ENCODE results near the gene BTBD18. TPM values are rescaled to one million over a fixed set of nuclear protein-coding genes. Genes with fewer than 3 reads are reported as not detected.

Gene BTBD18, protein sequence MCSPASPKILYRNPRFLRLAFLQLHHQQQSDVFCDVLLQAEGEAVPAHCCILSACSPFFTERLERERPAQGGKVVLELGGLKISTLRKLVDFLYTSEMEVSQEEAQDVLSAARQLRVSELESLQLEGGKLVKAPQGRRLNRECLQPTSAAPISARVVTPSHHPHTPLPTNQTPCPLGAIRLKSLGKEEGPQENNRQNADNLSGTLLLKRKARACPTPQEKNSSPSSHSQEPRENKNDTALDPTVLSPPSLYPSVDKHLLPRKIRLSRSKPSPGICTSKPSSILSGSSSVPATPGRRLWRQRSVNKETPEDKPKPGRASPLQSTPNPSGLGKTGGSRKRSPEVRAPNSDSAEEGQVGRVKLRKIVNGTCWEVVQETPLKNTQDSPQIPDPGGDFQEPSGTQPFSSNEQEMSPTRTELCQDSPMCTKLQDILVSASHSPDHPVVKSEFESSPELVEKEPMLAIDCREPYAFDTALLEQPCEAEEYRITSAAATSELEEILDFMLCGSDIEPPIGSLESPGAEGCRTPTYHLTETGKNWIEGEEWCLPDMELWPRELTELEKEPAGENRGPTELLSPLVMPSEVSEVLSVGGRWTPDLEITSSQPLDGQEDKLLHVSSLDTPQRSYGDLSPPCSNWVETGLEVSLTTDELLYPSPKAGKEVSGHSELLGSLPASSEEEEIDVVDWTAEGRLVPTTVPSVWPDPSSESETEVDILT
- not detected for total RNA-seq

DNA sequence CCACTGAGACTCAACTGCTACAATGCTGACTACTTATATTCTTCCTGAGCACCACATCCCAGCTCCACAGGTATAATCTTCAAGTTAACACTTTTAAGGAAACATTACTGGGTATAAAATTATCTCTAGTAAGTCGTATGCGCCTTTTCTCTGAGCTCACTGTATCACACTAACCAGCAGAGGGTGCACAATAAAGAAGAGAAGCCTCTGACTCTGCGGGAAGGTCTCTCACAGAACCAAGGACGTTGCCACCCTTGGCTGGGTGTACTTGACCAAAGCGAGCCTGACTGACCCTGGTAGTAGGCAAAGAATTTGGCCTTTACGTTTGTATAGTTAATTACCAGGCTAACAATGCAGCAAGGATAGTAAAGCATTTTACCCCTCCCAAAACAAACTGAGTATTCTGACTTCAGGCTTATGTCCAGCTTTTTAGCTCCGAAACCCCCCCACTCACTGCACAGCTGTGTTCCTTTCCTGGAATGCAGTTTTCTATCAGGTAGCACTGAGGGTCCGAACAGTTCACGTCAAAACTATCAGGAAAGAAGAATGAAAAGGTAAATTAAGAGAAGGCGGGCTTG is at the start of gene BTBD18:
BTBD18 (minus strand) TSS at position 144 of the 578 bp plus-strand sequence. CDS start 631 bp downstream, outside the sequence.
- DNase-seq (ENCODE audit: low spot score in 2 of 2): no peak
- no peaks in the 10 kb centered on the region for H3K4me1 ChIP-seq
- no peak within 1 kb of the TSS for H3K27ac ChIP-seq
- no peak within 1 kb of the TSS for H3K4me3 ChIP-seq
- no peaks in the 10 kb centered on the region for H3K9me3 ChIP-seq
- intact Hi-C loops (cut with DNase I): no loop called here
- TF ChIP-seq, protein P1, sequence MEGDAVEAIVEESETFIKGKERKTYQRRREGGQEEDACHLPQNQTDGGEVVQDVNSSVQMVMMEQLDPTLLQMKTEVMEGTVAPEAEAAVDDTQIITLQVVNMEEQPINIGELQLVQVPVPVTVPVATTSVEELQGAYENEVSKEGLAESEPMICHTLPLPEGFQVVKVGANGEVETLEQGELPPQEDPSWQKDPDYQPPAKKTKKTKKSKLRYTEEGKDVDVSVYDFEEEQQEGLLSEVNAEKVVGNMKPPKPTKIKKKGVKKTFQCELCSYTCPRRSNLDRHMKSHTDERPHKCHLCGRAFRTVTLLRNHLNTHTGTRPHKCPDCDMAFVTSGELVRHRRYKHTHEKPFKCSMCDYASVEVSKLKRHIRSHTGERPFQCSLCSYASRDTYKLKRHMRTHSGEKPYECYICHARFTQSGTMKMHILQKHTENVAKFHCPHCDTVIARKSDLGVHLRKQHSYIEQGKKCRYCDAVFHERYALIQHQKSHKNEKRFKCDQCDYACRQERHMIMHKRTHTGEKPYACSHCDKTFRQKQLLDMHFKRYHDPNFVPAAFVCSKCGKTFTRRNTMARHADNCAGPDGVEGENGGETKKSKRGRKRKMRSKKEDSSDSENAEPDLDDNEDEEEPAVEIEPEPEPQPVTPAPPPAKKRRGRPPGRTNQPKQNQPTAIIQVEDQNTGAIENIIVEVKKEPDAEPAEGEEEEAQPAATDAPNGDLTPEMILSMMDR (IDR thresholded peaks at IDR 0.05): peak in 1 of 3 experiments; percentile 30
- no peaks in the 10 kb centered on the region for H3K27me3 ChIP-seq
- no peaks in the 10 kb centered on the region for H3K36me3 ChIP-seq

GRCh38 chr11:57801183-57801485 is 49.5 kb upstream of the BTBD18 start:
- intact Hi-C loops (cut with DNase I): loop anchor here (2.0 to 10.0 kb wide), 3 partner anchors 38 to 236 kb away; partner anchors contain the start of genes MED19, TMX2 and UBE2L6
- no peaks in the 10 kb centered on the region for H3K27me3 ChIP-seq
- H3K9me3 ChIP-seq: no peaks in the 10 kb centered on the region
- H3K27ac ChIP-seq: no peak overlapping the region
- H3K4me3 ChIP-seq: no peak overlapping the region
- TF ChIP-seq, protein P1 (IDR thresholded peaks at IDR 0.05): no peak
- peaks cover 67 to 70% of the 10 kb centered on the region in 2 donors for H3K36me3 ChIP-seq
- H3K4me1 ChIP-seq: peaks cover 3 to 10% of the 10 kb centered on the region in 2 donors
- no peak for DNase-seq (ENCODE audit: low spot score in 2 of 2)

DNA sequence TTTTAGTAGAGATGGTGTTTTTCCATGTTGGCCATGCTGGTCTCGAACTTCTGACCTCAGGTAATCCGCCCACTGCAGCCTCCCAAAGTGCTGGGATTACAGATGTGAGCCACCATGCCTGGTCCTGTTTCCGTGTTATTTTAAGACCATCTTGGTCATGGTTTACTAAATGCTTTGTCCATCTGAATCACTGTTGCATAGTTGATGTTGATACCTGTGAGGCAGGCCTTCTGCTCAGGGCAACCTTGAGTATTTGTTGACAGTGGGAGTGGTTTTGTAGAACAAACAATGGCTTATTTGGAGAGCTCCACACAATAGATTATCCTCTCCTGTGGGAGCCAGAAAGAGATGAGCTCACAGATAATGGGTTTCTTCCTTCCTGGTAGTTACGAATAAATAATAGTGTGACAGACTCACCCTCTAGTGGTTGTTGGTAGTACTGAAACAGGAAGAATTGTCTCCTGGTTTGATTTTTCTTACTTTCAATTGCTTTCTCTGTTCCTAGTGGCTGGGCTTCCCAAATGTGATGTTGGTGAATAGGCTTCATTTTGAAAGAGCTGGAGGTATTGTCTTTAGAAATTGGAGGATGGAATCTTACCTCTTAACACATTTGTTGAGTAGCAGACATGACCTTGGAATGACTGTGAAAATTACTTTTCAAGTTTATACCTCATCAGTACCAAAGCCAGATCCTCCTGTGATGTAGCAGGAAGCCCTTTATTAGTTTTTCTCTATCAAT is 49.0 kb upstream of the BTBD18 start:
- Histone ChIP-seq H3K27me3 (no peaks in the 10 kb centered on the region), H3K9me3 (no peaks in the 10 kb centered on the region), H3K4me1 (peaks cover 3 to 10% of the 10 kb centered on the region in 2 donors), H3K36me3 (peaks cover 67 to 70% of the 10 kb centered on the region in 2 donors), H3K27ac (peak overlapping the region in 1 of 2 donors; percentile 37), H3K4me3 (no peak overlapping the region)
- TF ChIP-seq, protein P1 (IDR thresholded peaks at IDR 0.05): peak; percentile 75 to 78 (median 76)
- intact Hi-C loops (cut with DNase I): loop anchor here (1.0 to 10.0 kb wide), 4 partner anchors 38 to 236 kb away; partner anchors contain the start of genes MED19, SELENOH, TMX2 and UBE2L6
- DNase-seq (ENCODE audit: low spot score in 2 of 2): no peak

DNA sequence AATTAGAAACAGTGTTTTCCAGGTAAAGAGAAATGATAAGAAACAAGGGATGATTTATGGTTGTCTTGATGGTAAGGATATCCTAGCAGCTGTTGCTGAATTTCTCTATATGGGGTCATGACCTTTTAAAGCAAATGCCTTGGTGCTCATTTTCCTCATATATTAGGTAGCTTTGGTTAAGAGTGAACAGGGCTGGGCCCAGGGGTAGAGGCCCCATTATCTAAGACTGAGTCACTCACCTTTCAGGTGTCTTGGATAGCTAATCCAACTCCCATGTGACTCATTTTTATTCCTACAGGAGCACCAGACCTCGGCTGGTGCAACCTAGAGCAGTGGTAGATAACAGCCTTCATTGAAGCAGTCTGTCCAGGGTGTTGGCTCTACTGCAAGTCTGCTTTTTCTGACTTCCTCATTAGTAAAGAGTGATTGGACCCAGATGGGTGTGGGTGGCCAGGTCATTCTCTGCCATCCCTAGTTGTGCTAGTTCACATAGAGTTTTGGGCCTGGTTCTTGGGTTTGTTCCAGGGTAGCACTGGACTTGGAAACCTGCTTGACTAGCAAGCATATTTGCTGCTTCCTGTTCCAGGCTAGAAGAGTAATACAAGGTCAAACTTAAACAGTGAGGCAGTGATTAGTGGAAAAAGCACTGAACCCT is 47.4 kb upstream of the BTBD18 start:
- Histone ChIP-seq H3K4me3 (no peak overlapping the region), H3K4me1 (peaks cover 3 to 10% of the 10 kb centered on the region in 2 donors), H3K27ac (peak overlapping the region; percentile 50 to 51), H3K36me3 (peaks cover 54 to 60% of the 10 kb centered on the region in 2 donors), H3K9me3 (no peaks in the 10 kb centered on the region), H3K27me3 (no peaks in the 10 kb centered on the region)
- DNase-seq (ENCODE audit: low spot score in 2 of 2): peak in 1 of 2 donors; percentile 67
- intact Hi-C loops (cut with DNase I): no loop called here
- TF ChIP-seq, protein P1 (IDR thresholded peaks at IDR 0.05): no peak
